Measurements from ENCODE around the gene HMCN2. TPM values are rescaled to one million over a fixed set of nuclear protein-coding genes. Genes with fewer than 3 reads are reported as not detected.

Gene HMCN2
- total and polyA plus RNA-seq, 2 of the 4 experiments (the other 2 are of a cell fraction), result 0.02 TPM; not detected in 1

DNA sequence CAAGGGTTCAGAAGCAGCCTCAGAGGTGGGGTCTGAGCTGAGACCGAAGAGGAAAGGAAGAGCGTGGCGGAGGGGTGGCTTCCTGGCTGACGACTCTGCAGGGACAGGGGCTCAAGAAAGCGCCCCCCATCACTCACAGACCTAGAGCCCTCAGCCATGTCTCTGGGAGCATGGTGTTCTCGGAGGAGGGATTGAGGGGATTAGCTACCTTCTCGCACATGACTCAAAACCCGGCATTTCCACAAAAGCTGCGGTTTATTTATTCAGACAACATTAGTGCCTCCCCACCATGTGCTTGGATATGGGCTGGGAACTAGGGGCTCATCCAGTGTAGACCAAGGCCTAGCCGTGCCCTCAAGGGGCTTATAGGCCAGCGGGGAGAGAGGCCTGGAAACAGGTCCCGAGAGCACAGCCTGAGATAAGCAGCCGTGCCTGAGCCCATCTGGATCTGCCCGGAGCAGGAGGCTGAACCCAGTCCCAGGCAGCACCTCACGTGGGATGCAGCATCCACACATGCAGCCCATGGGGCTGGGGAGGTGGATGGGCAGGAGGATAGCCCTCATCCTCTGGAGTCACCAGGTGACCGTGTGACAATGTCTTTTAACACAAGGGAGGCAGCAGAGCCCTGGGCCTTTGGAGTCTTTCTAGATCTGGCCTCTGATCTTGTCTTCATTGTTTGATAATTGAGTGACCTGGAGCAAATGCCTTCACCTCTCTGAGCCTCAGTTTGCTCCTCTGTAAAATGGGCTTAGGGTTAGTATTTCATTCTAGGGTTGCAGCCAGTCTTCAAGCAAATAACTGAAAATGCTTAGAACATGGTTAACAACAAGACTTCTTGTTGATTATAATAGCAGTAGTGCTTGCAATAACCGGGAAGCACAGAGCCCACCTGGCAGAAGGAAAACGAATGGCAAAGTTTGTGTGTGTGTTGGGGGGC lies 878 bp upstream of the HMCN2 start:
- H2AK5ac ChIP-seq (ENCODE audit: low read depth, low read length), result no peak overlapping the region
- H3K4me3 ChIP-seq (ENCODE audit: insufficient read depth, low read depth, low read length), result no peak overlapping the region
- H3K18ac ChIP-seq (ENCODE audit: low read depth, low read length), result no peak overlapping the region
- no peak overlapping the region for H2AK9ac ChIP-seq (replicated peaks; ENCODE audit: low read depth, low read length, poor library complexity)
- no peak overlapping the region for H3K23ac ChIP-seq (ENCODE audit: low read depth, low read length)
- no peak overlapping the region for H3K56ac ChIP-seq (ENCODE audit: extremely low read depth, insufficient read depth, low read length)
- peaks cover 4% of the 10 kb centered on the region; the same call in 1 of the 2 replicates for H3K4me1 ChIP-seq (ENCODE audit: control insufficient read depth, insufficient read depth, low read length)
- POLR2A ChIA-PET (ENCODE audit: unreplicated experiment), result no interaction called here
- peaks cover 86% of the 10 kb centered on the region for H3K27me3 ChIP-seq (ENCODE audit: control insufficient read depth, insufficient read depth, low read length)
- no peaks in the 10 kb centered on the region for H3K36me3 ChIP-seq (ENCODE audit: control insufficient read depth, insufficient read depth, low read length)
- dilution Hi-C loops (cut with HindIII; ENCODE audit: low sequenced_read_pairs, unreplicated experiment) (no loop called here), in situ Hi-C loops (cut with MboI; ENCODE audit: low sequenced_read_pairs) (no loop called here), intact Hi-C loops (cut with micrococcal nuclease) (no loop called here)
- no peak overlapping the region for H2BK120ac ChIP-seq (ENCODE audit: low read depth, low read length)
- H2AFZ ChIP-seq (replicated peaks; ENCODE audit: low read length, poor library complexity), result no peak overlapping the region
- no TSS peak for BruUV-seq (replicated peaks)
- no peak overlapping the region for H4K91ac ChIP-seq (ENCODE audit: insufficient read depth, low read depth, low read length)
- no peak overlapping the region for H3K27ac ChIP-seq (ENCODE audit: insufficient read depth, low read length)
- no peaks in the 10 kb centered on the region for H3K79me1 ChIP-seq (ENCODE audit: low read depth in 1 of 2, low read length in 2 of 2)
- no peak for DNase-seq
- no peak overlapping the region for H3K4ac ChIP-seq (ENCODE audit: low read depth, low read length)
- no peaks in the 10 kb centered on the region for H3K9me1 ChIP-seq (ENCODE audit: insufficient read depth, low read length)
- H3K9ac ChIP-seq (ENCODE audit: low read depth, low read length), result no peak overlapping the region
- WGBS, 2 experiments (ENCODE audit: extremely low coverage in 2 of 2, insufficient read length in 1 of 2), result 66% methylated on average over 5 of the region's 18 CpGs; no CpG with 5 or more reads in 1 of the 2 experiments
- ATAC-seq (ENCODE audit: low read depth), result no peak
- H3K9me3 ChIP-seq (ENCODE audit: control insufficient read depth, insufficient read depth, low read length), result peaks cover 3% of the 10 kb centered on the region; the same call in 1 of the 2 replicates
- no peak overlapping the region for H3K14ac ChIP-seq (replicated peaks; ENCODE audit: low read depth, low read length)
- CTCF ChIA-PET, result no interaction called here
- no peak overlapping the region for H3K4me2 ChIP-seq (ENCODE audit: low read depth, low read length)
- H2BK20ac ChIP-seq (ENCODE audit: low read depth, low read length), result no peak overlapping the region
- no peaks in the 10 kb centered on the region for H4K20me1 ChIP-seq (ENCODE audit: insufficient read depth, low read length)
- H2BK5ac ChIP-seq (ENCODE audit: low read depth, low read length, poor library complexity, severe bottlenecking), result no peak overlapping the region
- no peak overlapping the region for H4K8ac ChIP-seq (ENCODE audit: low read depth in 2 of 2, low read length in 2 of 2)
- H2BK15ac ChIP-seq (ENCODE audit: low read depth, low read length), result no peak overlapping the region
- no peak overlapping the region for H4K5ac ChIP-seq (ENCODE audit: low read depth, low read length)
- TF ChIP-seq RAD21 (IDR thresholded peaks at IDR 0.05; ENCODE audit: low read length), result no peak
- TF ChIP-seq RFX5 (IDR thresholded peaks at IDR 0.05; ENCODE audit: low read depth, low read length), result no peak
- TF ChIP-seq, protein P1, sequence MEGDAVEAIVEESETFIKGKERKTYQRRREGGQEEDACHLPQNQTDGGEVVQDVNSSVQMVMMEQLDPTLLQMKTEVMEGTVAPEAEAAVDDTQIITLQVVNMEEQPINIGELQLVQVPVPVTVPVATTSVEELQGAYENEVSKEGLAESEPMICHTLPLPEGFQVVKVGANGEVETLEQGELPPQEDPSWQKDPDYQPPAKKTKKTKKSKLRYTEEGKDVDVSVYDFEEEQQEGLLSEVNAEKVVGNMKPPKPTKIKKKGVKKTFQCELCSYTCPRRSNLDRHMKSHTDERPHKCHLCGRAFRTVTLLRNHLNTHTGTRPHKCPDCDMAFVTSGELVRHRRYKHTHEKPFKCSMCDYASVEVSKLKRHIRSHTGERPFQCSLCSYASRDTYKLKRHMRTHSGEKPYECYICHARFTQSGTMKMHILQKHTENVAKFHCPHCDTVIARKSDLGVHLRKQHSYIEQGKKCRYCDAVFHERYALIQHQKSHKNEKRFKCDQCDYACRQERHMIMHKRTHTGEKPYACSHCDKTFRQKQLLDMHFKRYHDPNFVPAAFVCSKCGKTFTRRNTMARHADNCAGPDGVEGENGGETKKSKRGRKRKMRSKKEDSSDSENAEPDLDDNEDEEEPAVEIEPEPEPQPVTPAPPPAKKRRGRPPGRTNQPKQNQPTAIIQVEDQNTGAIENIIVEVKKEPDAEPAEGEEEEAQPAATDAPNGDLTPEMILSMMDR (conservative IDR thresholded peaks at IDR 0.05; ENCODE audit: low read depth, low read length), result no peak
- no peak for TF ChIP-seq SMC3 (IDR thresholded peaks at IDR 0.05; ENCODE audit: low read depth, low read length)
- TF ChIP-seq, protein P2, sequence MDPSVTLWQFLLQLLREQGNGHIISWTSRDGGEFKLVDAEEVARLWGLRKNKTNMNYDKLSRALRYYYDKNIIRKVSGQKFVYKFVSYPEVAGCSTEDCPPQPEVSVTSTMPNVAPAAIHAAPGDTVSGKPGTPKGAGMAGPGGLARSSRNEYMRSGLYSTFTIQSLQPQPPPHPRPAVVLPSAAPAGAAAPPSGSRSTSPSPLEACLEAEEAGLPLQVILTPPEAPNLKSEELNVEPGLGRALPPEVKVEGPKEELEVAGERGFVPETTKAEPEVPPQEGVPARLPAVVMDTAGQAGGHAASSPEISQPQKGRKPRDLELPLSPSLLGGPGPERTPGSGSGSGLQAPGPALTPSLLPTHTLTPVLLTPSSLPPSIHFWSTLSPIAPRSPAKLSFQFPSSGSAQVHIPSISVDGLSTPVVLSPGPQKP (IDR thresholded peaks at IDR 0.05; ENCODE audit: borderline replicate concordance, low read depth, low read length), result no peak
- TF ChIP-seq CHD1 (IDR thresholded peaks at IDR 0.05; ENCODE audit: low read depth, low read length), result no peak
- no peak for TF ChIP-seq POLR2A (IDR thresholded peaks at IDR 0.05; ENCODE audit: low read depth, low read length)
- TF ChIP-seq CEBPB (IDR thresholded peaks at IDR 0.05; ENCODE audit: low read depth, low read length), result no peak
- TF ChIP-seq, protein P3, sequence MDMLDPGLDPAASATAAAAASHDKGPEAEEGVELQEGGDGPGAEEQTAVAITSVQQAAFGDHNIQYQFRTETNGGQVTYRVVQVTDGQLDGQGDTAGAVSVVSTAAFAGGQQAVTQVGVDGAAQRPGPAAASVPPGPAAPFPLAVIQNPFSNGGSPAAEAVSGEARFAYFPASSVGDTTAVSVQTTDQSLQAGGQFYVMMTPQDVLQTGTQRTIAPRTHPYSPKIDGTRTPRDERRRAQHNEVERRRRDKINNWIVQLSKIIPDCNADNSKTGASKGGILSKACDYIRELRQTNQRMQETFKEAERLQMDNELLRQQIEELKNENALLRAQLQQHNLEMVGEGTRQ (IDR thresholded peaks at IDR 0.05; ENCODE audit: low read depth, low read length), result no peak
- no peak for TF ChIP-seq MAFK (IDR thresholded peaks at IDR 0.05; ENCODE audit: low read depth, low read length)
- no peak for TF ChIP-seq MXI1 (IDR thresholded peaks at IDR 0.05; ENCODE audit: borderline replicate concordance, low read depth, low read length)
- no peak for TF ChIP-seq NFE2L2 (IDR thresholded peaks at IDR 0.05; ENCODE audit: low read depth, low read length)
- TF ChIP-seq FOS (IDR thresholded peaks at IDR 0.05; ENCODE audit: low read depth, low read length), result no peak
- TF ChIP-seq BHLHE40 (IDR thresholded peaks at IDR 0.05; ENCODE audit: low read depth, low read length), result no peak
- TF ChIP-seq MAZ (IDR thresholded peaks at IDR 0.05; ENCODE audit: borderline replicate concordance, low read depth, low read length), result no peak
